Caki2 (cell line): Measurements from ENCODE around the gene SAAL1. TPM values are rescaled to one million over a fixed set of nuclear protein-coding genes. Genes with fewer than 3 reads are reported as not detected.
"Not testable (repeated sequence)": the region's sequence is repeated elsewhere in the genome, so short reads cannot be mapped to it uniquely, and the experiment has no call there.

Experiments
- DNase-seq: peaks from one replicate; pipeline ENCODE4 v3.0.0-alpha.2; 2015; ENCODE audit warnings: low read depth
- in situ Hi-C: cut with HindIII; loops from 2 replicates; pipeline ENCODE4 v1.10.0; 2016; ENCODE audit warnings: low sequenced_read_pairs, low pct_unique_long_range_greater_than_20kb, mixed read lengths
- total RNA-seq: library from RNA; depleted of rRNA; stranded (reverse); fragments of >200 nt; shearing (Covaris generic); gene quantifications from 2 replicates; pipeline ENCODE4 v1.2.3, GENCODE V29; 2014; ENCODE audit warnings: low replicate concordance; rRNA removed

SAAL1 gene, protein sequence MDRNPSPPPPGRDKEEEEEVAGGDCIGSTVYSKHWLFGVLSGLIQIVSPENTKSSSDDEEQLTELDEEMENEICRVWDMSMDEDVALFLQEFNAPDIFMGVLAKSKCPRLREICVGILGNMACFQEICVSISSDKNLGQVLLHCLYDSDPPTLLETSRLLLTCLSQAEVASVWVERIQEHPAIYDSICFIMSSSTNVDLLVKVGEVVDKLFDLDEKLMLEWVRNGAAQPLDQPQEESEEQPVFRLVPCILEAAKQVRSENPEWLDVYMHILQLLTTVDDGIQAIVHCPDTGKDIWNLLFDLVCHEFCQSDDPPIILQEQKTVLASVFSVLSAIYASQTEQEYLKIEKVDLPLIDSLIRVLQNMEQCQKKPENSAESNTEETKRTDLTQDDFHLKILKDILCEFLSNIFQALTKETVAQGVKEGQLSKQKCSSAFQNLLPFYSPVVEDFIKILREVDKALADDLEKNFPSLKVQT
- total RNA-seq = 14.4 and 26.3 TPM in 2 replicates

DNA sequence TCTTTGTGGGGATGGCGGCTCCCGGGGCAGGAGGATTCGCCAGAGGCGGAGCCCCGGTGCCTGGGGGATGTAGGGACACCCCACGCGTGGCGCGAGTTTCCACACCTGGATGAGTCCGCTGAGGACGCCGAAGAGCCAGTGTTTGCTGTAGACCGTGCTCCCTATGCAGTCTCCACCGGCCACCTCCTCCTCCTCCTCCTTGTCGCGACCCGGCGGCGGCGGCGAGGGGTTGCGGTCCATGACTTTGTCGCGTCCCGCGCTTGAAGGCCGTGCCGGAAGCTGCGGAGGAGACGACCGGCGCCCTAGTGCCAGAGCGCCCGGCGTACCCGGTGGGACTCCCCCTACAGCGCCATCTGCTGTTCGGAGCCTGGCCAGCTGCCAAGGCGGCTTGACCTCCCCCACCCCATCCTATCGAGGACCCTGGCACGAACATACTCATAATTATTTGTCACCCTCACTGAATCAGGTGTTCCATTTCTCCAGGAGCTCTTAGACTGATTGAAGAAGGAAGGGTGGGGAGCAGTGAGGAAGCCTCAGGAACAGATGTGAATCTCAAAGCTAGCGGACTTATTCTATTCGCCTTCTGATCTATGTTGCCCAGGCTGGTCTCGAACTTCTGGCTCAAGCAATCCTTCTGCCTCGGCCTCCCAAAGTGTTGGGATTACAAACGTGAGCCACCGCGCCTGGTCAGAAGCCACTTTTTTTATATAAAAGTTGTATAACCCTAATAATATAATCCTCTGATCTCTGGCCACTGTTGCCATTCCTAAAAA is at the start of gene SAAL1:
TSS of gene SAAL1 (minus strand) at position 281 of the 773 bp plus-strand sequence. CDS start at position 240, 41 bp downstream.
- in situ Hi-C loops = no loop called here

DNA sequence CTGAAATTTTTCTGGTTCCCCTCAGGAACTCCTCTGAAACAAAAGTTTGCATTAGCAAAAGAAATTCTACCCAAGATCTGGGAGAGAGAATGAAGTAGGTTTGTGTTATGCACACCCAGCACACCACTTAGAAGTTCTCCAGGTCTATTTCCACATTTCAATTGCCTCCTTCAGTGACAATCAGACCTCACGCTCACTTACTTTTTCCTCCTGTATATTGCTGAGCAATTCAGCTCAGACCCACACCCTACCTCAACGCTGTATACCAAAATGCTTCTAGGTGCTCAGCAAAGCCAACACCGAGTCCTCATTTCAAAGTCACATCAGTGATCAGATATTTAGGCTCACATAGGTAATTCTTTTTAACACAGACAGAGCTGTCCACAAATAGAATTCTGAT is 45.7 kb upstream of the SAAL1 start:
- in situ Hi-C loops = no loop called here
- no peak for DNase-seq

More for the DNA sequence above, at the start of gene SAAL1:
- DNase-seq = peak; percentile 72

DNA sequence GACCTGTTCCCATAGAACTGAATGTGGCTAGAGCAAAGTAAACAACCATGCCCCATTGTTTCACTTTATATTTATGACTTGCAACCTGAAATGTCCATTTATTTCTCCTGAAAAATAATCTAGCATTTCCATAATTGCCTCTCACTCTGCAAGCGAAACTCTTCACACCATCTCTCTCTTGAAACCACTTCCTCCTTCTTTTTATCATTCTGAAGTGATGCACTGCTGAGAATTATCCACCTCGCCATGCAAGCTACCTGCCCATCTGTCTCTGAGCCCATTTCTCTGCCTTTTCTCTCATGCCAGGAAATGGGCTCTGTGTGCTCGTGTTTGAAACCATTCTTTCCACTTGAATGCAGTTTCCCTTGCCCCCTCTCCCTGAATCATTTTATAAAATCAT is 40.0 kb upstream of the SAAL1 start:
- in situ Hi-C loops = no loop called here
- no peak for DNase-seq

DNA sequence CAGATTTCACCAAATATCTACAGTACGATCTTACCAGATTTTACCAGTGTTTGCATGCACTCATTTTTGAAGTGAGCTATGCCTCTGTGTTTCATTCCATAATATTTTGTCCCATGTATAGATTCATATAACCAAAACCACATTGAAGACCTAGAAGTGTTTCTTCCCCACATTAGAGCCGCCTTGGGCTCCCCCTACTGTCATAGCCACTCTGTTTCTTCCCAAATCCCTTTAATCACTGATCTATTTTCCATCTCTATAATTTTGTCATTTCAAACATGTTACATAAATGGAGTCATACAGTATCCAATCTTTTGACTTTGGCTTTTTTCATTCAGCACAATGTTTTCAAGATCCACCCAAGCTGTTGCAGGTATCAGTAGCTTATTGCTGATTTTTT is 39.1 kb upstream of the SAAL1 start:
- DNase-seq = no peak
- in situ Hi-C loops = no loop called here

DNA sequence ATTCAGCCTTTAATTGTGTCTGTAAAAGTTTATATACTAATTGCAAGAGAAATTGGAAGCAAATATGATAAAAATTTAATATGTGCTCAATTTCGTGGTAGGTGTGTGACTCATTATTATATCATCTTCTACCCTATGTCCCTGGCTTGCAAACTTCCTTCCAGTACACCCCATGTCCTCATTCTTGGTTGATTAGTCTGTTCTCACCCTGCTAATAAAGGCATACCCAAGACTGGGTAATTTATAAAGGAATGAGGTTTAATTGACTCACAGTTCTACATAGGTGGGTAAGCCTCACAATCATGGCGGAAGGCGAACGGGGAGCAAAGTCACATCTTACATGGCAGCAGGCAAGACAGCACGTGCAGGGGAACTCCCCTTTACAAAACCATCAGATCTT is 38.4 kb upstream of the SAAL1 start:
- in situ Hi-C loops = no loop called here
- DNase-seq = no peak

DNA sequence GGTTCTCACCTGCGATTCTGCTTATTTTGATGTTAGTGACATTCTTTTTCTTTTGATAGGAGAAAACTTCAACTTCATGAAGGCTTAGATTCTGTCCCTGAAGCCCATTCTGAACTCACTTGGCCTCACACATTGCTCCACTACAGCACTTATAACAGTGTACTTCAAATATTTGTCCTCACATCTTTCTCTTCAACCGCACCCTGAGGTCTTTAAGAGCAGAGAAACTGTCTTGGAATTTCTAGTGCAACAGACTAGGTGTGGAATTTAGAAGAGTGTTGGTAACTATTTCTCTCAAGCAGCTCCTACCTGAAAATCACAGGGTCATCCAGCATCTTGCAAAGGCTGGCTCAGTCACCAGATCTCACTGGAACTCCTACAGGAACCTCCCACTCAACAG is 34.3 kb upstream of the SAAL1 start:
- in situ Hi-C loops = no loop called here
- no peak for DNase-seq

DNA sequence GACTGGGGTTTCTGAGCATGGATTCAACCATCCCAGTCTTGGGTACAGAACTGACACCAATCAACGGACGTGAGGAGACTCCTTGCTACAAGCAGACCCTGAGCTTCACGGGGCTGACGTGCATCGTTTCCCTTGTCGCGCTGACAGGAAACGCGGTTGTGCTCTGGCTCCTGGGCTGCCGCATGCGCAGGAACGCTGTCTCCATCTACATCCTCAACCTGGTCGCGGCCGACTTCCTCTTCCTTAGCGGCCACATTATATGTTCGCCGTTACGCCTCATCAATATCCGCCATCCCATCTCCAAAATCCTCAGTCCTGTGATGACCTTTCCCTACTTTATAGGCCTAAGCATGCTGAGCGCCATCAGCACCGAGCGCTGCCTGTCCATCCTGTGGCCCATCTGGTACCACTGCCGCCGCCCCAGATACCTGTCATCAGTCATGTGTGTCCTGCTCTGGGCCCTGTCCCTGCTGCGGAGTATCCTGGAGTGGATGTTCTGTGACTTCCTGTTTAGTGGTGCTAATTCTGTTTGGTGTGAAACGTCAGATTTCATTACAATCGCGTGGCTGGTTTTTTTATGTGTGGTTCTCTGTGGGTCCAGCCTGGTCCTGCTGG is 31.4 kb upstream of the SAAL1 start:
- DNase-seq = no peak
- in situ Hi-C loops = no loop called here

DNA sequence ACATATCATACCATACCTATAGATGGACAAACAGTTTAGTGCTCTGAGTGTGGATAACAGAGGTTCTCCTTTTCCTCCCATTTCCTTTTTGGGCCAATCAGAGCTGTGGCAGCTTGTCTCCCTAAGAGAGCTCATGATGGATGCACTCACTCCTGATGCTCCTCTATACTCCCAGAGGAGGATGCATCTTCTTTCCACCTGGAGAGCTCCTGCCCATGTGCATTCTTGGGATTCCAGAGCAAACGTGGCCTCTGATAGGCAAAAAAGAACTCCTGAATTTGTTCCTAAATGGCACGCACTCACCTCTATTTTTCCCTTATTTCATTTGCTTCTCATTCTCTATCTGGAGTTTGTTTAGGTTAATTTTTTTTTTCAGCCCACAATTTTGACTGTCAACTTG is 29.4 kb upstream of the SAAL1 start:
- in situ Hi-C loops = no loop called here
- no peak for DNase-seq

DNA sequence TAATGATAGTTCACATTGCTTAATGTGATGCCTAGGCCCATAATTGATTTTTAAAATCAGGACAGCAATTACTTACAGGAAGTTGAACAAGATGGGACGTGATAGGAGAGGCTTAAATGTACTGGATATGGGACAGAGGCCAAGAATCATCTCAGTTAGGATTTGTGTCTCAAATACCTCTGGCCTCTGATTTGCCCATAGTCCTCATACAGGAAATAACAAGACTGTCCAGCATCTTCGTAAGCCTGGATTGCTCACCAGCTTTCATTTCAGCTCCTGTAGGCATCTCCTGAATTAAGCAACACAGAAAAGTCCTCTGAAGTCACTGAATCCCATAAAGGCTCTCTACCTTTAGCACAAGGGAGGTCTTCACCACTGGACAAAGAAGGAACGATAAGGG is 26.5 kb upstream of the SAAL1 start, which contains the start of gene MRGPRX3:
TSS of gene MRGPRX3 (plus strand) at position 231 of the 400 bp plus-strand sequence. CDS start 4,632 bp downstream, outside the sequence.
- in situ Hi-C loops = no loop called here
- no peak for DNase-seq

DNA sequence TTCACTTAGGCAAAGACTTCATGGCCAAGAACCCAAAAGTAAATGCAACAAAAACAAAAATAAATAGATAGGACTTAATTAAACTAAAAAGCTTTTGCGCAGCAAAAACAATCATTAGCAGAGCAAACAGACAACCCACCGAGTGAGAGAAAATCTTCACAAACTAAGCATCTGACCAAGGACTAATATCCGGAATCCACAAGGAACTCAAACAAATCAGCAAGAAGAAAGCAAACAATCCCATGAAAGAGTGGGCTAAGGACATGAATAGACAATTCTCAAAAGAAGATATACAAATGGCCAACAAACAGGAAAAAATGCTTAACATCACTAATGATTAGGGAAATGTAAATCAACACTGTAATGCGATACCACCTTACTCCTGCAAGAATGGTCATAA is 25.2 kb upstream of the SAAL1 start:
- DNase-seq, in situ Hi-C loops: not testable (repeated sequence)

DNA sequence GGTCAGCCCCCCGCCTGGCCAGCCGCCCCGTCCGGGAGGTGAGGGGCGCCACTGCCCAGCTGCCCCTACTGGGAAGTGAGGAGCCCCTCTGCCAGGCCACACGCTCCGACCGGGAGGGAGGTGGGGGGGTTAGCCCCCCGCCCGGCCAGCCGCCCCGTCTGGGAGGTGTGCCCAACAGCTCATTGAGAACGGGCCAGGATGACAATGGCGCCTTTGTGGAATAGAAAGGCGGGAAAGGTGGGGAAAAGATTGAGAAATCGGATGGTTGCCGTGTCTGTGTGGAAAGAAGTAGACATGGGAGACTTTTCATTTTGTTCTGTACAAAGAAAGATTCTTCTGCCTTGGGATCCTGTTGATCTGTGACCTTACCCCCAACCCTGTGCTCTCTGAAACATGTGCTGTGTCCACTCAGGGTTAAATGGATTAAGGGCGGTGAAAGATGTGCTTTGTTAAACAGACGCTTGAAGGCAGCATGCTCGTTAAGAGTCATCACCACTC is 15.5 kb upstream of the SAAL1 start:
- DNase-seq, in situ Hi-C loops: not testable (repeated sequence)

DNA sequence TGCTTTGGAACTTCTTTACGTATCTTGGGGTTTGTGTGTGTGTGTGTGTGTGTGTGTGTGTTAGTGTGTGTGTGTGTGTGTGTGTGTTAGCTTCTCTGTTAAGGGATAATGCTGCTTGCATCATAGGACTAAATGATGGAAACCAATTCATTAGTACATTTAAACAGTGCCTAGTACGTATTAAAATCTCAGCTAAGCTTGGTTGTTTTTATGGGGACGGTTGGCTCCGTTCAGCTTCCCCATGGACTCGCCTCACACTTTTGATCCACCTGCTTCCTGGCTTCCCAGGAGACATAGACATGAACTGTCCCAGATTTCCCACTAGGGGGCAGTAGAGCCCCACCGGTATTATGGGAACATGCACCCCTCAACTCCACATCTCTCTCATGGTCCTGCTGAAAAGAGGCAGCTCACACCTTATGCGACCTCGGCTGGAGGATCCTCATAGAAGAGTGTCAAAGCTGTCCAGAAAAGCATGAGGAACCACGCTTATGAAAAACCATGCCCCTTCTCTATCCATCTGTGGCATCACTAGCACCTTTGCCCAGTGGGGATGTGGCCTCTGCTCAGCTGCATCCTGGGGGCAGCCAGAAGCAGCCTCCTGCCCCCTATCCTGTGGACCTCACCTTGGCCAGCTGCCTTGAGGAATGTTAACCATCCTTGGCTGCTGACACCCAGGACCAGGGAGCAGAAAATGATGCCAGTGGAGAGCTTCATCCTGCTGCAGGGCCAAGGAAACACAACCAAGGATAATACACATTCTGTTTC is 9.7 kb upstream of the SAAL1 start:
- DNase-seq = peak; percentile 68
- in situ Hi-C loops = no loop called here

DNA sequence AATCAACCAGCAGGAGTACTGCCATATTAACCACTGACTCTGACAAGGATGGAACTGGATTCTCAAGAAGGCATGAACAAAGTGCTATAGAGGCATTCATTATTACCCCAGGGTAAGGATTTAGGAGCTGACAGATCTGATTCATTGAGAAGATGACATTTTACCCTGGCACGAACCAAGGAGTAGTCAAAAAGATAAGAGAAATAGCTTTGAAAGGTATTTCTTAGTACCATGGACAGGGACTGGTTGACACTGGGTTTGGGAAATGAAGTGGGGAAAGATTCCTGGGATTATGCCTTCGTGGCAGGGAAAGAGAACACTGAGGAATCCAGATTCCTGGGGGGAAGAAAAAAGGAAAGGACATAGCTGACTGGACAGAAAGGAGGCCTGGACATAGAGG is 5.1 kb upstream of the SAAL1 start:
- peak; percentile 8 for DNase-seq
- in situ Hi-C loops = no loop called here

DNA sequence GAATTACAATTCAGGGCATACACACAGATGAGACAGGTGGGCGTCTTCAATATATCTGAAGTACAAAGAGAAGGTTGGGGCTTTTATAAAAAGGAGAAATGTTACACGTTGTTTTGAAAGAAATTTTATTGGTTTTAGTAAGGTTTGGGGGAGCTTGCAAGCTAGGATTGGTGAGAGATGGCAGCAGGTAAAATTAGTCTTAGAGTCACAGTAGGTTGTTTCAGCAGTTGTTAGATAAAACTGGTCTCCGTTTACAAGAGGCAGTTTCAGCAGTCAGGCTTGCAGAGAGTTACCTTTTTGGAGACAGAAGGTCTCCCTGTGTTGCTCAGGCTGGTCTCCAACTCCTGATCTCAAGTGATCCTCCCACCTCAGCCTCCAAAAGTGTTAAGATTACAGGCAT is 2.4 kb upstream of the SAAL1 start:
- DNase-seq = no peak
- in situ Hi-C loops = no loop called here

DNA sequence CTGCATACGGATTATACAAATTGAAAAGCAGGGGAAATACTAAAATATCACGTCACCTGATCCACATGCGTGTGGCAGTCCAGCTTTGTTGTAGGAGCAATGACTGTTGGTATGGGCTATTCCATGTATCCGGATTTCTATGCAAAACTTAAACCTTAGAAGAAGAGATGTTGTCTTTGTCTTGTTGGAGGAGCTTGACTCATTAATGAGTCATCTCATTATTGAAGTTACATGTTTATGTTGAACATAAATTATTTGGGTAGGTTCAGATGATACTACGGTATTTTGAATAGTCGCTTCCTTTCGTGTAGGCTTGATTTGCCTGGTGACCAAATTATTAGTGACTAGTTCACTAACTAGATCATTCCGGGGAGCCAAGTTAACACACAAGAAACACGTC is 806 bp upstream of the SAAL1 start:
- DNase-seq = peak; percentile 13

DNA sequence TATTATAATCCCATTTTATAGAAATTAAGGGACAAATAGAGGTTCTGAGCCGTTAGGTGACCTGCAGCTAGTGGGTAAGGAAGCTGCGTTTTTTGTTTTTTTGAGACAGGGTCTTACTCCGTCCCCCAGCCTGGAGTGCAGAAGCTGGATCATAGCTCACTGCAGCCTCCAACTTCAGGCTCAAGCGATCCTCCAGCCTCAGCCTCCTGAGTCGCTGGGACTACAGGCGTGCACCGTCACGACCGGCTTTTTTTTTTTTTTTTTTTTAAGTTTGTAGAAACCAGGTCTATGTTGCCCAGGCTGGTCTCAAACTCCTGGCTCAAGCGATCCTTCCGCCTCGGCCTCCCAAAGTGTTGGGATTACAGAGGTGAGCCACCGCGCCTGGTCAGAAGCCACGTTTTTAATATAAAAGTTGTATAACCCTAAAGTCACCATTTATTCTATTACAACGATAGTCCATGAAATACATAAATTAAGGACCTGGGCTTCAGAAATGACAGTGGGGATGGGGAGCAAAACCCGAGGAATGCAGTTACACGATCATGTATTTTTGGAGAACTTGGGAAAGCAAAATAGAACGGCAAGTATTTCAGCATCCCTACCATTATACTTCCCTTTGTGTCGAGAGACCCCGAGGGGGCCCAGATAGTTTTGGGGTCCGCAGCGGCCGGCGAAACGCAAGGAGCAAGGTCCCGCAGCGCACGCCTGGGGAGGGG is 638 bp downstream of the SAAL1 start:
- in situ Hi-C loops = no loop called here
- DNase-seq = no peak

More for the DNA sequence above, 806 bp upstream of the SAAL1 start:
- in situ Hi-C loops = no loop called here

DNA sequence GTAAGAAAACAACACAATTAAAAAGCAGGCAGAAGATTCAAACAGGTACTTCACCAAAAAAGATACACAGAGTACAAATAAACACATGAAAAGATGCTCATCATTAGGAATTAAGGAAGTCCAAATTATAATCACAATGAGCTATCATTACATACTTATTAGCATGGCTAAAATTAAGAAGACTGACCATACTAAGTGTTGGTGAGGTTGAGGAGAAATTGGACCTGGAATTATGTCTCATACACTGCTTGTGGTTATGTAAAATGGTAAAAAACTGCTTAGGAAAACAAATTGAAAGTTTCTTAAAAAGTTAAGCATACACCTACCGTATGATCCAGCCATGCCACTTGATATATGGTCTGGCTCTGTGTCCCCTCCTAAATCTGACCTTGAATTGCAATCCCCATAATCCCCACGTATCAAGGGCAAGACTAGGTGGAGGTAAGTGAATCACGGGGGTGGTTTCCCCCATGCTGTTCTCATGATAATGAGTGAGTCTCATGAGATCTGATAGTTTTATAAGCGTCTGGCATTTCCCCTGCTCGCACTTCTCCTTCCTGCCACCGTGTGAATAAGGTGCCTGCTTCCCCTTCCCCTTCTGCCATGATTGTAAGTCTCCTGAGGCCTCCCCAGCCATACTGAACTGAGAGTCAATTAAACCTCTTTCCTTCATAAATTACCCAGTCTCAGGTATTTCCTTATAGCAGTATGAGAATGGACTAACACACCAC is 4.8 kb downstream of the SAAL1 start:
- no peak for DNase-seq
- in situ Hi-C loops = no loop called here
